GM18870 (cell line): ENCODE data around the gene CYP4F12.

Experiments used
- ATAC-seq: cut with Tn5 transposase; IDR thresholded peaks from one replicate; pipeline ENCODE4 v1.9.1; 2021; ENCODE audit warnings: moderate library complexity; ENCODE audit not compliant: unreplicated experiment

CYP4F12 gene

GRCh38 chr19:15702534-15702930, 29.6 kb downstream of the CYP4F12 start:
- no peak for ATAC-seq

- no peak for ATAC-seq
Observed at GRCh38 chr19:15714638-15715037, 41.8 kb downstream of the CYP4F12 start.

GRCh38 chr19:15715642-15716041, 42.8 kb downstream of the CYP4F12 start:
- ATAC-seq = no peak

GRCh38 chr19:15717809-15718208, 44.9 kb downstream of the CYP4F12 start:
- no peak for ATAC-seq

GRCh38 chr19:15721268-15721667, 48.4 kb downstream of the CYP4F12 start:
- no peak for ATAC-seq

- ATAC-seq = no peak
Observed at GRCh38 chr19:15722956-15723355, 50.1 kb downstream of the CYP4F12 start.

- no peak for ATAC-seq
Observed at GRCh38 chr19:15727724-15728123, 54.8 kb downstream of the CYP4F12 start, which contains the start of gene OR10H2. Gene OR10H2 (plus strand): TSS chr19:15728024. CDS start chr19:15728044, 20 bp downstream.

- no peak for ATAC-seq
Observed at GRCh38 chr19:15730538-15730937, 57.7 kb downstream of the CYP4F12 start.

GRCh38 chr19:15732388-15732787, 59.5 kb downstream of the CYP4F12 start:
- ATAC-seq = no peak

GRCh38 chr19:15733895-15734294, 61.0 kb downstream of the CYP4F12 start:
- no peak for ATAC-seq

- no peak for ATAC-seq
Observed at GRCh38 chr19:15737722-15738121, 64.8 kb downstream of the CYP4F12 start, which contains the start of gene OR10H3. Gene OR10H3 (plus strand): TSS chr19:15737985. CDS start chr19:15741393, 3,408 bp downstream.

- no peak for ATAC-seq
Observed at GRCh38 chr19:15740785-15741184, 67.9 kb downstream of the CYP4F12 start.
